ENCODE measurements around the gene KIRREL3. TPM values are rescaled to one million over a fixed set of nuclear protein-coding genes. Genes with fewer than 3 reads are reported as not detected.

KIRREL3 gene
- total and polyA plus RNA-seq, 2 of the 4 experiments (the other 2 are of a cell fraction), result 10.9 to 15.9 TPM

DNA sequence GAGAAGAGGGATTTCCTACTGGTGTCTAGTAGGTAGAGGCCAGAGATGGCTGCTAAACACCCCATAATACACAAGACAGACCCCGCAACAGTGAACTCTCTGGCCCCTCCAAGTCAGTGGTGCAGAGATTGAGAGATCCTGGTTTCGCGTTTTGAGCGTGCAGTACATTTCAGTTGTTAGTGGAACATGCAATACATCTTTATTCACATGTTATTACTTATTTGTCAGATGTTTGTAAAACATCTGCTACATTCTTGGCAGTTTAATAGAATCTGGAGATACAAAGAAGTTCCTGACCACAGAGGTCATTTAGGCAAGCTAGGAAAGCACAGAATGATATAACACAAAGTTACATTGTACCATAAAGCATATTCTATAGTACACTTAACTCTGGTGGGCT is 603.6 kb downstream of the KIRREL3 start:
- H3K36me3 ChIP-seq (ENCODE audit: control insufficient read depth, insufficient read depth, low read length), result no peaks in the 10 kb centered on the region
- H2BK5ac ChIP-seq (ENCODE audit: low read depth, low read length, poor library complexity, severe bottlenecking), result no peak overlapping the region
- TF ChIP-seq BHLHE40 (IDR thresholded peaks at IDR 0.05; ENCODE audit: low read depth, low read length), result no peak
- TF ChIP-seq POLR2A (IDR thresholded peaks at IDR 0.05; ENCODE audit: low read depth, low read length), result no peak
- no peak for TF ChIP-seq MXI1 (IDR thresholded peaks at IDR 0.05; ENCODE audit: borderline replicate concordance, low read depth, low read length)
- TF ChIP-seq, protein P1, sequence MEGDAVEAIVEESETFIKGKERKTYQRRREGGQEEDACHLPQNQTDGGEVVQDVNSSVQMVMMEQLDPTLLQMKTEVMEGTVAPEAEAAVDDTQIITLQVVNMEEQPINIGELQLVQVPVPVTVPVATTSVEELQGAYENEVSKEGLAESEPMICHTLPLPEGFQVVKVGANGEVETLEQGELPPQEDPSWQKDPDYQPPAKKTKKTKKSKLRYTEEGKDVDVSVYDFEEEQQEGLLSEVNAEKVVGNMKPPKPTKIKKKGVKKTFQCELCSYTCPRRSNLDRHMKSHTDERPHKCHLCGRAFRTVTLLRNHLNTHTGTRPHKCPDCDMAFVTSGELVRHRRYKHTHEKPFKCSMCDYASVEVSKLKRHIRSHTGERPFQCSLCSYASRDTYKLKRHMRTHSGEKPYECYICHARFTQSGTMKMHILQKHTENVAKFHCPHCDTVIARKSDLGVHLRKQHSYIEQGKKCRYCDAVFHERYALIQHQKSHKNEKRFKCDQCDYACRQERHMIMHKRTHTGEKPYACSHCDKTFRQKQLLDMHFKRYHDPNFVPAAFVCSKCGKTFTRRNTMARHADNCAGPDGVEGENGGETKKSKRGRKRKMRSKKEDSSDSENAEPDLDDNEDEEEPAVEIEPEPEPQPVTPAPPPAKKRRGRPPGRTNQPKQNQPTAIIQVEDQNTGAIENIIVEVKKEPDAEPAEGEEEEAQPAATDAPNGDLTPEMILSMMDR (conservative IDR thresholded peaks at IDR 0.05; ENCODE audit: low read depth, low read length), result no peak
- TF ChIP-seq, protein P2, sequence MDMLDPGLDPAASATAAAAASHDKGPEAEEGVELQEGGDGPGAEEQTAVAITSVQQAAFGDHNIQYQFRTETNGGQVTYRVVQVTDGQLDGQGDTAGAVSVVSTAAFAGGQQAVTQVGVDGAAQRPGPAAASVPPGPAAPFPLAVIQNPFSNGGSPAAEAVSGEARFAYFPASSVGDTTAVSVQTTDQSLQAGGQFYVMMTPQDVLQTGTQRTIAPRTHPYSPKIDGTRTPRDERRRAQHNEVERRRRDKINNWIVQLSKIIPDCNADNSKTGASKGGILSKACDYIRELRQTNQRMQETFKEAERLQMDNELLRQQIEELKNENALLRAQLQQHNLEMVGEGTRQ (IDR thresholded peaks at IDR 0.05; ENCODE audit: low read depth, low read length), result no peak
- TF ChIP-seq RCOR1 (IDR thresholded peaks at IDR 0.05; ENCODE audit: insufficient replicate concordance, low read length), result no peak
- TF ChIP-seq CHD1 (IDR thresholded peaks at IDR 0.05; ENCODE audit: low read depth, low read length), result no peak
- TF ChIP-seq MAZ (IDR thresholded peaks at IDR 0.05; ENCODE audit: borderline replicate concordance, low read depth, low read length), result no peak
- no peak for TF ChIP-seq MAFK (IDR thresholded peaks at IDR 0.05; ENCODE audit: low read depth, low read length)
- TF ChIP-seq, protein P3, sequence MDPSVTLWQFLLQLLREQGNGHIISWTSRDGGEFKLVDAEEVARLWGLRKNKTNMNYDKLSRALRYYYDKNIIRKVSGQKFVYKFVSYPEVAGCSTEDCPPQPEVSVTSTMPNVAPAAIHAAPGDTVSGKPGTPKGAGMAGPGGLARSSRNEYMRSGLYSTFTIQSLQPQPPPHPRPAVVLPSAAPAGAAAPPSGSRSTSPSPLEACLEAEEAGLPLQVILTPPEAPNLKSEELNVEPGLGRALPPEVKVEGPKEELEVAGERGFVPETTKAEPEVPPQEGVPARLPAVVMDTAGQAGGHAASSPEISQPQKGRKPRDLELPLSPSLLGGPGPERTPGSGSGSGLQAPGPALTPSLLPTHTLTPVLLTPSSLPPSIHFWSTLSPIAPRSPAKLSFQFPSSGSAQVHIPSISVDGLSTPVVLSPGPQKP (IDR thresholded peaks at IDR 0.05; ENCODE audit: borderline replicate concordance, low read depth, low read length), result no peak
- TF ChIP-seq CEBPB (IDR thresholded peaks at IDR 0.05; ENCODE audit: low read depth, low read length), result no peak
- TF ChIP-seq NFE2L2 (IDR thresholded peaks at IDR 0.05; ENCODE audit: low read depth, low read length), result no peak
- TF ChIP-seq FOS (IDR thresholded peaks at IDR 0.05; ENCODE audit: low read depth, low read length), result no peak
- no peak overlapping the region for H3K27ac ChIP-seq (ENCODE audit: insufficient read depth, low read length)
- H4K20me1 ChIP-seq (ENCODE audit: insufficient read depth, low read length), result no peaks in the 10 kb centered on the region
- no peak overlapping the region for H3K4me2 ChIP-seq (ENCODE audit: low read depth, low read length)
- no peak overlapping the region for H3K14ac ChIP-seq (replicated peaks; ENCODE audit: low read depth, low read length)
- no peak overlapping the region for H2AK5ac ChIP-seq (ENCODE audit: low read depth, low read length)
- no peak overlapping the region for H2BK120ac ChIP-seq (ENCODE audit: low read depth, low read length)
- no peak overlapping the region for H3K23ac ChIP-seq (ENCODE audit: low read depth, low read length)
- H3K4me3 ChIP-seq (ENCODE audit: insufficient read depth, low read depth, low read length), result no peak overlapping the region
- BruUV-seq (replicated peaks), result no TSS peak
- peaks cover 8 to 21% of the 10 kb centered on the region in 2 experiments for H3K79me1 ChIP-seq (ENCODE audit: low read depth in 1 of 2, low read length in 2 of 2)
- no peak overlapping the region for H4K91ac ChIP-seq (ENCODE audit: insufficient read depth, low read depth, low read length)
- ATAC-seq (ENCODE audit: low read depth), result peak; percentile 40; the same call in 1 of the 2 replicates
- no peaks in the 10 kb centered on the region for H3K27me3 ChIP-seq (ENCODE audit: control insufficient read depth, insufficient read depth, low read length)
- no peak for DNase-seq
- H2AFZ ChIP-seq (replicated peaks; ENCODE audit: low read length, poor library complexity), result no peak overlapping the region
- dilution Hi-C loops (cut with HindIII; ENCODE audit: low sequenced_read_pairs, unreplicated experiment) (no loop called here), intact Hi-C loops (cut with micrococcal nuclease) (no loop called here), in situ Hi-C loops (cut with MboI; ENCODE audit: low sequenced_read_pairs) (no loop called here)
- peaks cover 3% of the 10 kb centered on the region; the same call in 1 of the 2 replicates for H3K4me1 ChIP-seq (ENCODE audit: control insufficient read depth, insufficient read depth, low read length)
- CTCF ChIA-PET, result no interaction called here
- peaks cover 3% of the 10 kb centered on the region; the same call in 1 of the 2 replicates for H3K9me3 ChIP-seq (ENCODE audit: control insufficient read depth, insufficient read depth, low read length)
- no peak overlapping the region for H2BK15ac ChIP-seq (ENCODE audit: low read depth, low read length)
- H2BK20ac ChIP-seq (ENCODE audit: low read depth, low read length), result no peak overlapping the region
- no peaks in the 10 kb centered on the region for H3K9me1 ChIP-seq (ENCODE audit: insufficient read depth, low read length)
- no peak overlapping the region for H3K18ac ChIP-seq (ENCODE audit: low read depth, low read length)
- H4K5ac ChIP-seq (ENCODE audit: low read depth, low read length), result no peak overlapping the region
- H3K9ac ChIP-seq (ENCODE audit: low read depth, low read length), result no peak overlapping the region
- no peak overlapping the region for H2AK9ac ChIP-seq (replicated peaks; ENCODE audit: low read depth, low read length, poor library complexity)
- POLR2A ChIA-PET (ENCODE audit: unreplicated experiment), result no interaction called here
- WGBS, 2 experiments (ENCODE audit: extremely low coverage in 2 of 2, insufficient read length in 1 of 2), result no CpG with 5 or more reads among the region's 4 CpGs
- no peak overlapping the region for H3K4ac ChIP-seq (ENCODE audit: low read depth, low read length)
- H4K8ac ChIP-seq (ENCODE audit: low read depth in 2 of 2, low read length in 2 of 2), result no peak overlapping the region
- H3K56ac ChIP-seq (ENCODE audit: extremely low read depth, insufficient read depth, low read length), result no peak overlapping the region

Data from IMR-90 (cell line).